ENCODE results near the gene KRTAP27-1. TPM values are rescaled to one million over a fixed set of nuclear protein-coding genes. Genes with fewer than 3 reads are reported as not detected.

The KRTAP27-1 gene
- total RNA-seq, 1 donor from 2014 or later = not detected

DNA sequence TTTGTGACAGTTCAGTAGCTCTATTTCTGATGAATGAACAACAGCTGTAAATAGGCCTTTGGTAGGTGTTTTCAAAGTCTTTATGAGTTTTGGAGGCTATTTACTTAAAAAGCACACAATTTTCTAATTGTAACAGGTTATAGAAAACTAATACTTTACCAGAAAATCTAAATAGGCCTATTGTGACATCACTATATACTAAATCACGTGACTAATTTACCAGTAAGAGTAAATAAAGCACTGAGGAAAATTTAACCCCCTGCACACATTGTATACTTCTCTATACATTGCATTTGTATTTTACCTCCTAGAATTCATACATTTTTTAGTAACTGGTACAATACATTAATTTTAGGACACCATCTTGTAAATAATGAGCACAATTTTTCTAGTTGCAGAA lies 32.4 kb downstream of the KRTAP27-1 start:
- TF ChIP-seq CTCF (IDR thresholded peaks at IDR 0.05) = no peak
- H3K4me1 ChIP-seq = no peaks in the 10 kb centered on the region
- no peaks in the 10 kb centered on the region for H3K36me3 ChIP-seq
- H3K27me3 ChIP-seq (ENCODE audit: low read depth) = no peaks in the 10 kb centered on the region
- H3K27ac ChIP-seq = no peak overlapping the region
- H3K9me3 ChIP-seq = no peaks in the 10 kb centered on the region
- H3K4me3 ChIP-seq = no peak overlapping the region
- DNase-seq (no peak), ATAC-seq (no peak)
- intact Hi-C loops (cut with DNase I) = no loop called here

DNA sequence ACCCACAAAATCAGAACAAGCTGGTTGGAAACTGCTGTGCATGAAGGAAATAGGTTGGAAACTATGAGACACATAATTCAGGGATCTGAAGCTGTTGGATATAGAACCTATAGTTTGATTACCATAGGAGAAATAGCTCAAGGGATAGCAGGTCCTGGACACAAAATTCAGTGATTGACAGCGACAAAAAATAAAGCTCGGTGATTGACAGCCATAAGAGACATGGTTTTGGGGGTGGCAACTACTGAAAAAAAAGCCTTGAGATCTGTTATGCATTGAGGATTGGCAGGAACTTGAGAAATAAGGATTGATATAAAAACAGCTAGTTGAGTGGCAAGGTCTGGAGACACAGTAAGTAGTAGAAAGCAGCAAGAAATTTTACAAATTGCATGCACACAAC lies 48.3 kb downstream of the KRTAP27-1 start, which contains the start of gene KRTAP25-1:
Gene KRTAP25-1, minus strand, starts transcription at position 300 of the 400 bp plus-strand sequence. Its CDS starts 24 bp downstream, at position 276.
- H3K4me1 ChIP-seq = no peaks in the 10 kb centered on the region
- no peak within 1 kb of the TSS for H3K4me3 ChIP-seq
- no peak for TF ChIP-seq CTCF (IDR thresholded peaks at IDR 0.05)
- ATAC-seq (no peak), DNase-seq (no peak)
- H3K9me3 ChIP-seq = no peaks in the 10 kb centered on the region
- no peaks in the 10 kb centered on the region for H3K36me3 ChIP-seq
- intact Hi-C loops (cut with DNase I) = no loop called here
- no peaks in the 10 kb centered on the region for H3K27me3 ChIP-seq (ENCODE audit: low read depth)
- H3K27ac ChIP-seq = no peak within 1 kb of the TSS

Small RNA genes within 50 kb of the gene (microRNA-seq; reads per million reads assigned to microRNA genes)
- gene MIR4327 (ENCODE audit: borderline number of aligned reads) = not detected

Other genes starting within 250 kb of the KRTAP27-1 start
- gene CLDN17, start 170.9 kb downstream of the KRTAP27-1 start, total RNA-seq = not detected
- gene CLDN8, start 121.6 kb downstream of the KRTAP27-1 start, total RNA-seq = 2.9 TPM
- gene KRTAP24-1, start 54.7 kb downstream of the KRTAP27-1 start, total RNA-seq = not detected
- not detected for gene KRTAP25-1, start 48.2 kb downstream of the KRTAP27-1 start, total RNA-seq
- gene KRTAP26-1, start 17.4 kb downstream of the KRTAP27-1 start, total RNA-seq = not detected
- not detected for gene KRTAP23-1, start 10.9 kb upstream of the KRTAP27-1 start, total RNA-seq
- gene KRTAP13-2, start 34.6 kb upstream of the KRTAP27-1 start, total RNA-seq = not detected
- gene KRTAP13-1, start 58.3 kb upstream of the KRTAP27-1 start, total RNA-seq = not detected
- not detected for gene KRTAP13-3, start 88.2 kb upstream of the KRTAP27-1 start, total RNA-seq
- gene KRTAP13-4, start 92.5 kb upstream of the KRTAP27-1 start, total RNA-seq = not detected
- gene KRTAP15-1, start 102.6 kb upstream of the KRTAP27-1 start, total RNA-seq = not detected
- gene KRTAP19-1, start 142.7 kb upstream of the KRTAP27-1 start, total RNA-seq = not detected
- gene KRTAP19-2, start 149.7 kb upstream of the KRTAP27-1 start, total RNA-seq = not detected
- gene KRTAP19-3, start 154.3 kb upstream of the KRTAP27-1 start, total RNA-seq = not detected
- gene KRTAP19-4, start 159.5 kb upstream of the KRTAP27-1 start, total RNA-seq = not detected
- not detected for gene KRTAP19-5, start 164.4 kb upstream of the KRTAP27-1 start, total RNA-seq
- not detected for gene KRTAP19-6, start 204.2 kb upstream of the KRTAP27-1 start, total RNA-seq
- not detected for gene KRTAP19-7, start 223.6 kb upstream of the KRTAP27-1 start, total RNA-seq

Measured in lower lobe of right lung (tissue), 2 donors.